CD4-positive, alpha-beta memory T cell (primary cell): ENCODE measurements around the gene CPLANE2. TPM values are rescaled to one million over a fixed set of nuclear protein-coding genes. Genes with fewer than 3 reads are reported as not detected.

ENCODE experiments used
- CTCF ChIA-PET: fragments of 350-600 bp; sonication (Branson Sonifier 250); formaldehyde crosslinking; loops from one replicate; lab custom pipeline; 2021; ENCODE audit warnings: inconsistent platforms; ENCODE audit not compliant: partially characterized antibody; lab: Charles Lee
- POLR2A ChIA-PET: fragments of 350-600 bp; sonication (Branson Sonifier 250); formaldehyde crosslinking; loops from one replicate; lab custom pipeline; 2021; ENCODE audit not compliant: partially characterized antibody; lab: Charles Lee
- DNase-seq, 5 donors: peaks; one replicate each; pipeline versions ENCODE4 v3.0.0 to v3.0.0-alpha.2; 2020 to 2022; ENCODE audit warnings: mixed read lengths in 1 of 5
- H3K27ac ChIP-seq: one replicate; pipeline ENCODE4 v1.7.0; 2013; ENCODE audit warnings: low read depth, low read length
- H3K27me3 ChIP-seq: 2 replicates; pipeline ENCODE4 v1.7.0; 2013; ENCODE audit warnings: mild to moderate bottlenecking, low read length, moderate library complexity; ENCODE audit not compliant: insufficient read depth
- H3K36me3 ChIP-seq: 2 replicates; pipeline ENCODE4 v1.7.0; 2013; ENCODE audit warnings: mild to moderate bottlenecking, low read length, moderate library complexity; ENCODE audit not compliant: insufficient read depth
- H3K4me1 ChIP-seq: 2 replicates; pipeline ENCODE4 v1.7.0; 2013; ENCODE audit warnings: mild to moderate bottlenecking, low read length, moderate library complexity; ENCODE audit not compliant: insufficient read depth
- H3K4me3 ChIP-seq, 2 donors: one replicate each; pipeline ENCODE4 v1.7.0; 2013; ENCODE audit warnings: low read length in 2 of 2, mild to moderate bottlenecking in 1 of 2
- H3K9me3 ChIP-seq, 2 donors: one replicate each; pipeline ENCODE4 v1.7.0; 2013; ENCODE audit warnings: low read length in 2 of 2, control low read depth in 1 of 2; ENCODE audit not compliant: control insufficient read depth in 1 of 2
- H3K27ac Mint-ChIP-seq, 7 donors: one replicate each; pipeline ENCODE4 v1.8.0; 2020 to 2021; ENCODE audit warnings: mixed read lengths in 7 of 7, mild to moderate bottlenecking in 6 of 7, inconsistent platforms in 3 of 7, moderate library complexity in 3 of 7
- H3K27me3 Mint-ChIP-seq, 2 donors: one replicate each; pipeline ENCODE4 v1.8.0; 2020 to 2021; ENCODE audit warnings: mixed read lengths in 2 of 2
- H3K36me3 Mint-ChIP-seq, 2 donors: one replicate each; pipeline ENCODE4 v1.8.0; 2020 to 2021; ENCODE audit warnings: mixed read lengths in 2 of 2, inconsistent platforms in 1 of 2, mild to moderate bottlenecking in 1 of 2
- H3K4me1 Mint-ChIP-seq, 4 donors: one replicate each; pipeline ENCODE4 v1.8.0; 2020 to 2021; ENCODE audit warnings: mixed read lengths in 4 of 4, mild to moderate bottlenecking in 1 of 4
- H3K4me3 Mint-ChIP-seq, 8 donors: one replicate each; pipeline ENCODE4 v1.8.0; 2020 to 2021; ENCODE audit warnings: mixed read lengths in 8 of 8, mild to moderate bottlenecking in 7 of 8, moderate library complexity in 6 of 8, inconsistent platforms in 3 of 8
- H3K9me3 Mint-ChIP-seq, 8 donors: one replicate each; pipeline ENCODE4 v1.8.0; 2020 to 2021; ENCODE audit warnings: mixed read lengths in 8 of 8, mild to moderate bottlenecking in 5 of 8, inconsistent platforms in 3 of 8, moderate library complexity in 1 of 8
- intact Hi-C: fragments of 100-400 bp; cut with micrococcal nuclease; formaldehyde crosslinking; loops from one replicate; pipeline ENCODE4 v1.15.1; 2023
- polyA plus RNA-seq, 2 donors: library from polyadenylated mRNA; unstranded; fragments of 300-500 nt; fragmentation: Illumina TruSeq; gene quantifications; one replicate each; pipeline ENCODE4 v1.2.3, GENCODE V29; 2021
- total RNA-seq, 2 experiments: library from RNA; stranded (reverse); gene quantifications; one replicate each; pipeline ENCODE4 v1.2.3, GENCODE V29; 2021

Gene CPLANE2
- total and polyA plus RNA-seq, 4 experiments from 2014 or later = 2.4 to 13.6 (median 7.5) TPM

GRCh38 chr1:16245476-16246196, 8.7 kb upstream of the CPLANE2 start:
- POLR2A ChIA-PET = interaction anchor here (1.1 kb wide), 1 partner anchor 29 kb away, joined by 3 read pairs; no protein-coding TSS in a partner anchor
- H3K27ac ChIP-seq = no peak overlapping the region
- peak overlapping the region in 1 of 7 donors; percentile 73 for H3K27ac Mint-ChIP-seq

GRCh38 chr1:16244650-16245285, 7.8 kb upstream of the CPLANE2 start:
- Histone ChIP-seq H3K4me1 (peaks cover 17% of the 10 kb centered on the region), H3K9me3 (no peaks in the 10 kb centered on the region), H3K36me3 (peaks cover 3% of the 10 kb centered on the region), H3K4me3 (no peak overlapping the region), H3K27me3 (no peaks in the 10 kb centered on the region), H3K27ac (no peak overlapping the region)
- Mint-ChIP-seq H3K36me3 (peaks cover 0 to 13% of the 10 kb centered on the region in 2 donors), H3K9me3 (no peaks in the 10 kb centered on the region), H3K27ac (peak overlapping the region in 3 of 7 donors; percentile 38 to 53 (median 51)), H3K27me3 (no peaks in the 10 kb centered on the region), H3K4me3 (no peak overlapping the region), H3K4me1 (peaks cover 5 to 8% (median 5%) of the 10 kb centered on the region in 4 donors)
- CTCF ChIA-PET = interaction anchor here (0.9 to 5.5 kb wide), 15 partner anchors 9 to 174 kb away, joined by 3 to 63 read pairs (median 6); no protein-coding TSS in a partner anchor
- DNase-seq = no peak
- POLR2A ChIA-PET = interaction anchor here (1.1 to 2.0 kb wide), 4 partner anchors 9 to 166 kb away, joined by 3 to 8 read pairs (median 4); no protein-coding TSS in a partner anchor
- intact Hi-C loops = loop anchor here (1.0 kb wide), 3 partner anchors 39 to 165 kb away; no protein-coding TSS in a partner anchor

More at GRCh38 chr1:16245476-16246196, 8.7 kb upstream of the CPLANE2 start:
- H3K36me3 ChIP-seq = peaks cover 8% of the 10 kb centered on the region
- no peaks in the 10 kb centered on the region for H3K9me3 ChIP-seq
- DNase-seq = peak in 1 of 5 donors; percentile 7
- no peaks in the 10 kb centered on the region for H3K27me3 ChIP-seq
- CTCF ChIA-PET = interaction anchor here (1.6 to 5.5 kb wide), 8 partner anchors 8 to 167 kb away, joined by 3 to 63 read pairs (median 8); no protein-coding TSS in a partner anchor
- peaks cover 17% of the 10 kb centered on the region for H3K4me1 ChIP-seq
- Mint-ChIP-seq H3K9me3 (no peaks in the 10 kb centered on the region), H3K36me3 (peaks cover 0 to 19% of the 10 kb centered on the region in 2 donors), H3K4me3 (no peak overlapping the region), H3K4me1 (peaks cover 5 to 8% (median 5%) of the 10 kb centered on the region in 4 donors), H3K27me3 (no peaks in the 10 kb centered on the region)
- H3K4me3 ChIP-seq = no peak overlapping the region
- intact Hi-C loops = no loop called here

- peak overlapping the region in 4 of 7 donors; percentile 38 to 59 (median 46) for H3K27ac Mint-ChIP-seq
- CTCF ChIA-PET = interaction anchor here (0.9 to 5.5 kb wide), 15 partner anchors 8 to 174 kb away, joined by 3 to 63 read pairs (median 6); no protein-coding TSS in a partner anchor
- POLR2A ChIA-PET = interaction anchor here (1.4 to 2.0 kb wide), 3 partner anchors 10 to 165 kb away, joined by 4 to 8 read pairs (median 5); no protein-coding TSS in a partner anchor
- Histone ChIP-seq H3K27me3 (no peaks in the 10 kb centered on the region), H3K9me3 (no peaks in the 10 kb centered on the region), H3K4me3 (no peak overlapping the region), H3K4me1 (peaks cover 11% of the 10 kb centered on the region), H3K36me3 (peaks cover 3% of the 10 kb centered on the region), H3K27ac (no peak overlapping the region)
- no peaks in the 10 kb centered on the region for H3K27me3 Mint-ChIP-seq
- no peak overlapping the region for H3K4me3 Mint-ChIP-seq
- H3K4me1 Mint-ChIP-seq = peaks cover 3 to 6% (median 5%) of the 10 kb centered on the region in 4 donors
- no peaks in the 10 kb centered on the region for H3K9me3 Mint-ChIP-seq
- peaks cover 0 to 10% of the 10 kb centered on the region in 2 donors for H3K36me3 Mint-ChIP-seq
- intact Hi-C loops = loop anchor here (1.0 kb wide), 3 partner anchors 39 to 165 kb away; no protein-coding TSS in a partner anchor
- peak; percentile 65 to 73 (median 70) for DNase-seq
Observed at GRCh38 chr1:16243936-16244649, 7.1 kb upstream of the CPLANE2 start.

- DNase-seq = no peak
- no peaks in the 10 kb centered on the region for H3K27me3 Mint-ChIP-seq
- peaks cover 0 to 10% of the 10 kb centered on the region in 2 donors for H3K36me3 Mint-ChIP-seq
- H3K4me3 Mint-ChIP-seq = no peak overlapping the region
- peaks cover 3 to 5% (median 4%) of the 10 kb centered on the region in 4 donors for H3K4me1 Mint-ChIP-seq
- Histone ChIP-seq H3K27me3 (no peaks in the 10 kb centered on the region), H3K4me1 (peaks cover 5% of the 10 kb centered on the region), H3K36me3 (peaks cover 3% of the 10 kb centered on the region), H3K27ac (no peak overlapping the region), H3K9me3 (no peaks in the 10 kb centered on the region), H3K4me3 (no peak overlapping the region)
- ChIA-PET POLR2A (interaction anchor here (1.4 to 2.0 kb wide), 3 partner anchors 11 to 165 kb away, joined by 4 to 8 read pairs (median 5); no protein-coding TSS in a partner anchor), CTCF (interaction anchor here (1.4 to 5.5 kb wide), 7 partner anchors 7 to 173 kb away, joined by 3 to 63 read pairs (median 9); no protein-coding TSS in a partner anchor)
- intact Hi-C loops = no loop called here
- H3K27ac Mint-ChIP-seq = peak overlapping the region in 1 of 7 donors; percentile 55
- H3K9me3 Mint-ChIP-seq = no peaks in the 10 kb centered on the region
Observed at GRCh38 chr1:16243215-16243610, 6.2 kb upstream of the CPLANE2 start.

GRCh38 chr1:16242556-16243214, 5.7 kb upstream of the CPLANE2 start:
- Mint-ChIP-seq H3K9me3 (no peaks in the 10 kb centered on the region), H3K27me3 (no peaks in the 10 kb centered on the region), H3K27ac (no peak overlapping the region), H3K4me1 (peaks cover 3 to 8% (median 7%) of the 10 kb centered on the region in 4 donors), H3K36me3 (peaks cover 0 to 9% of the 10 kb centered on the region in 2 donors), H3K4me3 (no peak overlapping the region)
- Histone ChIP-seq H3K27me3 (no peaks in the 10 kb centered on the region), H3K36me3 (peaks cover 2% of the 10 kb centered on the region), H3K27ac (no peak overlapping the region), H3K4me3 (no peak overlapping the region), H3K4me1 (peaks cover 10% of the 10 kb centered on the region), H3K9me3 (no peaks in the 10 kb centered on the region)
- peak in 1 of 5 donors; percentile 14 for DNase-seq
- ChIA-PET POLR2A (interaction anchor here (2.0 kb wide), 1 partner anchor 164 kb away, joined by 8 read pairs; no protein-coding TSS in a partner anchor), CTCF (interaction anchor here (1.2 to 5.5 kb wide), 8 partner anchors 7 to 172 kb away, joined by 3 to 63 read pairs (median 7); partner anchors contain the start of gene FAM131C)
- intact Hi-C loops = no loop called here

GRCh38 chr1:16241221-16241708, 4.3 kb upstream of the CPLANE2 start:
- Mint-ChIP-seq H3K36me3 (peaks cover 0 to 3% of the 10 kb centered on the region in 2 donors), H3K4me3 (no peak overlapping the region), H3K27ac (peak overlapping the region in 1 of 7 donors; percentile 41), H3K4me1 (peaks cover 6 to 22% (median 13%) of the 10 kb centered on the region in 4 donors), H3K9me3 (peaks cover 0 to 2% (median 0%) of the 10 kb centered on the region in 8 donors), H3K27me3 (no peaks in the 10 kb centered on the region)
- DNase-seq = peak in 1 of 5 donors; percentile 16
- Histone ChIP-seq H3K36me3 (no peaks in the 10 kb centered on the region), H3K4me1 (peaks cover 19% of the 10 kb centered on the region), H3K4me3 (no peak overlapping the region), H3K27ac (no peak overlapping the region), H3K27me3 (no peaks in the 10 kb centered on the region), H3K9me3 (no peaks in the 10 kb centered on the region)
- POLR2A ChIA-PET = no interaction called here
- CTCF ChIA-PET = interaction anchor here (1.3 to 5.5 kb wide), 2 partner anchors 36 to 163 kb away, joined by 3 to 31 read pairs; no protein-coding TSS in a partner anchor
- intact Hi-C loops = no loop called here
